GM19468 (cell line): Measurements from ENCODE around the gene TRPM3.

Source experiments
- ATAC-seq: cut with Tn5 transposase; IDR thresholded peaks from one replicate; pipeline ENCODE4 v1.9.1; 2021; ENCODE audit warnings: mild to moderate bottlenecking, moderate library complexity, moderate number of reproducible peaks; ENCODE audit not compliant: unreplicated experiment; ENCODE audit errors: extremely low read depth

Gene TRPM3

DNA sequence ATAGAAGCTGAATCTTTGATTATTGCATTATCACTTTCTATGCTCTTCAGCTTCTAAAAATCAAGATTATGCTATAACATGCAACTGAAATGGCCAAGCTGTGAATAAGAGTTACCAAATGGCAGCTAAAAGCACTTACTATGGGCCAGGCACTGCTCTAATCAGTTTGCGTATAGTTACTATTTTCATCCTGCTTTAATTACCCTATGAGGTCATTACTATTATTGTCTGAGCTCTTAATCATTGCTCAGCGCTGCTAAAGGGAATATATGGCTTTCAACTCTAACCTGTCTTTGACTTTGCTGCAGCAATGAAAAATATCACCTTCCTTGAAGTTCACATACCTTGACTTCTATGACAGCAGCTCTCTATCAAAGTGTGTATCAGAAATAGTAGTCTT, 210.8 kb downstream of the TRPM3 start:
- no peak for ATAC-seq

DNA sequence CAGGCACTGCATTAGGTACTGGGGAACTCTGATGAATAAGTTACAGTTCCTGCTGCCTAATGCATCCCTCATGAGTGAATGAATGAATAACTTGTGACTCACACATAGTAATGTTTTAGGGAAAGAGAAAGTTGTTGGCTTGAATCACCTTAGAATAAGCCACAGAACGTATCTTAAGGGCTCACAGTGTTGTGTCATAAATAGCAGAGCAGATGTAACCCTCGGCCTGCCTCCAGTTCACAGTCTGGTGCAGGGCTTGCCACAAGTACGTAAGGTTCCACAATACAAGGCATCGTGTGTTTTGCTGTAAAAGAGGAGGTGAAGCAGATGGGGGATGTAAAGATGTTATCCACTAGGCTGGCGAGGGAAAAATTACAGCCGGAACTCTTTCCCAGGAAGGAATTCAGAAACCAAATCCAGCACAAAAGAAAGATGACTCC, 218.7 kb downstream of the TRPM3 start:
- no peak for ATAC-seq

DNA sequence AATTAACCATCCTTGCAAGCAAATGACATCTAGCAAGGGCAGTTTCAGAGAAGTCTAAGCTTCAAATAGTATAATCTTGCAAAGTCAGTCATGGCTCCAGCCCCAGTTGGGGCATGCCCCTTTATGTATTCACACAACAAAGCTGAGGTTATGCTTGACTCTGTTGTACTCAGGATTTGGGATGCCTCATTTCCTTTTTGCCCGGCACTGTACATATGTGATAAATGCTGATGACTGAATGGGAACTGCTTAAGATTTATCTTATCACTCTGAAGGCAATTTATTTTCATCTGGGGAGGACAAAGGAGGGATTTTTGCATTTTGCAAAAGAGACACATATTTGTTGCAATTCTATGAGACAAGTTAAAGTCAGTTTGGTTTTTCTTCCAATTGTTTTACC, 219.2 kb downstream of the TRPM3 start:
- ATAC-seq = no peak

DNA sequence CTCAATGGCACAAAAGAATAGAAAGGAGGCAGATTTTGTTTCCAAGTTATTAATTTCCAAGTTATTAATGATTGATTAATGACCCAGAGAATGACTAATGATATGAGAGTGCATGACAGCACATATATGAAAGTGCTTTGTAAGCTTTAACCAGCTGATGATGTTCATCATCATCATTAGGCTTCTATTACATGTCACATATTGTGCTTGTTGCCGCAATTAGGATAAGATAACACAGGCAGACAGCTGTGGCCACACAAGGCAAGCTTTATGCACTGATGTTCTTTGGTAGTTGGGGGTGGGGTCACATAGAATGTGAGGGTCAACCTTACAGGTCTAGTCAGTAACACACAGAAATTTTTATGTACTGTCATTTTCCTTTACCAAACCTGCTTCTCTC, 219.7 kb downstream of the TRPM3 start:
- ATAC-seq = no peak

- no peak for ATAC-seq
These were observed 220.4 kb downstream of the TRPM3 start for GRCh38 chr9:70901013-70901412.

GRCh38 chr9:70893580-70894122, 227.8 kb downstream of the TRPM3 start:
- ATAC-seq = no peak

- no peak for ATAC-seq
These were observed 232.9 kb downstream of the TRPM3 start for GRCh38 chr9:70888471-70888870.

GRCh38 chr9:70887826-70888225, 233.6 kb downstream of the TRPM3 start:
- no peak for ATAC-seq

GRCh38 chr9:70883963-70884793, 237.2 kb downstream of the TRPM3 start:
- ATAC-seq = no peak

DNA sequence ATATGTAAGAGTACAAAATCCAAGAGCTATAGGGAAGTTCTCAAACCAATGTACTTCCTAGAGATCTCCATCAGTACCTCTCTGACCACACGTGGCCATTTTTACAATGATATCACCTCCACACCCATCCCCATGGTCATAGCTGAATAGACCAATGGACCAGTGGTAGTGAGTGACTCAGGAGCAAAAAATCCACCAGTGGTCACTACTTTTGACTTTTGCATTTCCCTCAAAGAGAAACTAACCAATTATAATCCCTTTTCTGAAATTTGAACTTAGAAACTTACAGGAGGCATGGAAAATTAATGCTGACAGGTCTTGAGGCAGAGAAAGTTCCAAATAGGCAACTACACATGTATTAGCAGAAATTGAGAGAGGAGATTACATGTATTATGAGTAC, 238.4 kb downstream of the TRPM3 start:
- no peak for ATAC-seq

DNA sequence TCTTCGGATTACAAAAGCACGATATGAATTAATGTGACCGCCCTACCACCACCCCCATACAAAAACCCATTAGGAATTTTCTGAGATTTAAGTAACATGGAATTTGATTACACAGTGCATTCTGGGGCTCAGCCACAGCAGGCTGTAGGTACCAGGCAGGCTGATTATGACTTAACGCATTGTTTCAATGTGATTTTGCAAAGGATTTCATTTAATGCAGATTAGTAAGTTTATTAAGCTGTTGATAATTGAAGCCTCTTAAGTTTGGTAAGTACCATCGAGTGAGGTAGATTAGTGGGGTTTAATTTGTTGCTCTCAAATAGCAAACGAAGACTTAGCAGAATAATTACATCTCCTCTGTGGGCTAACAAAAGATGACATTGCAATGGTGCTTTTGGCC, 240.1 kb downstream of the TRPM3 start:
- no peak for ATAC-seq

DNA sequence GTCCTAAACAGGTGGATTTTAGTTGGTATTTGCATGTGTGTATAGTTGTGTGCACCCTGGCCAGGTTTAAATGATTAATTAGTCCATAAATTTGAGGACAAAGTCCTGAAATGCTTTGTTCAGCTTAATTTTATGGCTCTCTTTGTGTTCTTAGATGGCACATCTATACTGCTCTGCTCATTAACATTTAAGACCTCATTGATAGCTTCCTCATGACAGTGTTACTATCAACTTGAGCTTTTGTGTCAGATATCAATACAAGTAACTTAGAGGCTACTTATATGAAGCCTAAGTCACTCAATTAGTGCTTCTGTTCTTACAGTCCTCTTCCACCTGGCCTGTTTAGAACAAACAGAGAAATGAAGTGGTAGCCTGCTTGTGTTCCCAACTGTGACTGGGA, 240.9 kb downstream of the TRPM3 start:
- no peak for ATAC-seq

- ATAC-seq = no peak
These were observed 242.8 kb downstream of the TRPM3 start for GRCh38 chr9:70878576-70878975.

DNA sequence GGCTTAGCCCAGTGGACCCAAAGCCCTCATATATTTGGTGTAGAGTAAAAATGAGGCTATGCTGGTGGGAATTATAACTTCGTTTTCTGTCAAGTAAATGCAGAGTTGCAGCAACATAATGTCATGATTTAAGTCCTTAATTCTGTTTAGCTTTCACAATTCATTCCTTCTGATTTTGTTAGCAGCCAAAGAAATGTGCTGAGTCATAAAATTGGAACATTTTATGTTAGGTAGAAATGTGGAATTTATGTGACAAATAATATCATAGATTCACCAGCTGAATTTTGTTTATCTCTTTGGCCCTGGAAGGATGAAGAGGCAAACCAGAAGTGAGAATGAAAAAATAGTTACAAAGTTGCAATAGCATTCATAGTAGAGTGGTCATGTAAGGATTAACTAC, 247.0 kb downstream of the TRPM3 start:
- no peak for ATAC-seq

DNA sequence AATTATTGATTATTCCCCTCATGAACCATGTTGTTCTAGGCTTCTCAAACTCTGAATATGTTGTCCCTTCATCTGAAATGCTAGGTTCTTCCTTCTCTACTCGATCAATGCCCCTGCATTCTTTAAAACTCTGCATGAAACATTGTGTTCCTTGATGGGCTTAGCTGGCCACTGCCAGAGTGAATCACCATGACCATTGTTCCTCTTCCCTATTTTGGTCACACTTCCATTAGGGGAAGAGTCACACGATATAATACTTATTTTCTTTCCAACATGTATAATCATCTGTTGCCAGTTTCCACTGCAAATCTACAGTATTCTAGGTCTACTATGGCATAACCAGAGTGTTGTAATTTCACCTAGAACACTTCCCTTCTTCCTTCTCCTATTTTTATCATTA, 247.9 kb downstream of the TRPM3 start:
- no peak for ATAC-seq

DNA sequence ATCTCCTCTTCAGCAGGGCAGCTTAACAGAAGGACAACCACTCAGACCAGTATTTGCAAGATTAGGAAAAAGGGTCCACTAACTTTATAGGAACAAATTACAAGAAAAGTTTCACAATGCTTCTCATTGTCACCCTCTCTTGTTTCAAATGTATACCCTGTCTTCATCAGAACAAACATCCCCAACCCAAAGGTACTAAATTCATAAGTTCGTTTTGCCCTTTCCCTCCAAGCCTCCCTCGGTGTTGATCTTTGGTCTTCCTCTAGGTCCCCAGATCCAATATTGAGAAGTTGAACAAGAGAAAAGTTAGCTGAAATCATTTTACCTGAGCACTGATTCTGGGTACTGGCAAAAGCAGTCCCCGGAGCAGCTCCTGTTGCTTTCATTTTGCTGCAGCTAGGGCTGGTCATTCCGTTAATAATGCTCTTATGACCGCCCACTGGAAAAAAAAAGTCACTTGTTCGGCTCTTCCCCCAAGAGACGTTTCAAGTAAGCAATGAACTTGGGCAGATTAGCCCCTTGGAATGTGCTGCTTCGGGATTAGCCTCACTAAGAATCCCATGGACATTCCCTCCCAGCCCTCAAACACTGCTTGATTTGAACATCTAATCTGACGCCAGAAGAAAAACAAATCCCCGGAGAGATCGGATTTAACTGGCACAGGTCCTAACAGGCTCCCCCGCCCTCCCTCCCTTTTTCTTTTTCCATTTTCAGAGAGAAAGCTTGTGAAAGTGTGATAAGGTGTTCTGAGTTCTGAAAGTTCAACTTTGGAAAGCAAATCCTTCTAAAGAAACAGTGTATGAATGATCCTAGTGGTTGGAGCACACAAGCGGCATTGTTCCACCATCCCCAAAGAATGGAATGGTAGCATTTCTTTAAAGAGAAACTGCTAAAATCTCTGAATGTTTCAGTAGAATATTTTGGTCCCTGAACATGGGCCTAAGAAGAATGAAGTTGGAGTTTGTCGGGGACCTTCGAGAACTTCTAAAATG, 252.5 kb downstream of the TRPM3 start:
- ATAC-seq = no peak

DNA sequence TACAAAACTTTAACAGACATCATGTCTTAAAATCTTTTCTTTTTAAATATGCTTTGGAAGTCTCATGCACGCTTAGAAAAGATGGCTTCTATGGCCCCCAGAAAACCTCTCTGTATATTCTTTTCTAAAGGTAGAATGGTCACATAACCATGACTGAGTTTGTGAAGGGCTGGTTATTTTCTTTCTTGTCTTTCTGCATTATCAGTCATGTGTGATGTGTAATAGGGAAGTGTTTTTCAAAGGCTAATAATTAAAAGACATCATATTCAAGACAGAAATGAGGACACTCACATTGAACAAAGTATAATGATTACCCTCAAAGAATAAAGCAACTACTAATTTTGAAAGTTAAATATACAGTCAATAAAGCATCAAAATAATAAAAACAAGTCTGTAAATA, 253.4 kb downstream of the TRPM3 start:
- ATAC-seq = no peak

GRCh38 chr9:70865471-70865870, 255.9 kb downstream of the TRPM3 start:
- no peak for ATAC-seq

GRCh38 chr9:70861797-70862196, 259.6 kb downstream of the TRPM3 start:
- ATAC-seq = no peak

DNA sequence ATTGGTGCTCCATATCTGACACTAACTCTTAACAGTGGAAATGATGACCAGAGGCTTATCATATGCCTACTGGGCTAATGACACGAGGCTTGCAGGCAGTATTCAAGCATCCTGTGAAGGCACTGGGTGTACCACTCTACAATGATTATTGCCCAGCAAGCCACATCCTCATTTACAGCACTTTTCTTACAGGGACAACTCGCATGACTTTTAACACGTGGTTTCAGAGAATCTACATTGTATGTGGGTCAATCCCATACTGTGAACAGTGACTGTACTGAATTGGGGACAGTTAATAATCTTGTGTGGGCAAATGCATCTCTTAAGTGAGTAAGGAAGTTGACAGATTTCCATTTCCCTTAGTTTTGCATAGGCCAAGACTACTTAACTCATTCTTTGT, 260.0 kb downstream of the TRPM3 start:
- no peak for ATAC-seq

DNA sequence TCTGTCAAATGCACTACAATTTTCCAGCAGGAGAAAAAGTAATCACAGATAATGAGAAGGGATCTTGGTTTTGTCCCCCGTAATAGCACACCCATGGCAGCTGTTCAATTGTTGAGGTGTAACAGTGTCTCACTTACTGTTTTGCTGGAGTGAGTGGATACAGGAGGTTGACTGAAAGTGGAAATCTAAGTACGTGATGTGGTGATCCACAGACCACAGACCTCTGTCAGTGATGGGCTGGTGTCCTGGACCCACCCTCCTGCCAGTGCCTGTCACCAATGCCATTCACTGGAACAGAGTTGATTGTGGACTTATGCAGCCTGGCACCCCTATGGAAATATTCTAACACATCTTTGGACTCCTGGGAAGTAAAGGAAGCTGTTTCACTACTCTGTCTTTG, 261.7 kb downstream of the TRPM3 start:
- no peak for ATAC-seq
